A673 (cell line): ENCODE data around the gene UNK.

ENCODE experiments used
- EZH2 ChIP-seq: fragments of 200-600 bp; sonication (generic); IDR thresholded peaks from 2 replicates; pipeline ENCODE4 v1.6.1; 2017; ENCODE audit warnings: borderline replicate concordance, low read depth, mild to moderate bottlenecking, mixed read lengths, antibody characterized with exemption, low read length; ENCODE audit not compliant: poor library complexity, severe bottlenecking
- TF ChIP-seq, protein P1 (sequence below): fragments of 300-800, 200-600 bp; sonication (generic); conservative IDR thresholded peaks from 2 replicates; pipeline ENCODE4 v1.5.1; 2017; ENCODE audit warnings: low read depth, mild to moderate bottlenecking, antibody characterized with exemption, low read length, moderate library complexity, mixed read lengths

DNA sequence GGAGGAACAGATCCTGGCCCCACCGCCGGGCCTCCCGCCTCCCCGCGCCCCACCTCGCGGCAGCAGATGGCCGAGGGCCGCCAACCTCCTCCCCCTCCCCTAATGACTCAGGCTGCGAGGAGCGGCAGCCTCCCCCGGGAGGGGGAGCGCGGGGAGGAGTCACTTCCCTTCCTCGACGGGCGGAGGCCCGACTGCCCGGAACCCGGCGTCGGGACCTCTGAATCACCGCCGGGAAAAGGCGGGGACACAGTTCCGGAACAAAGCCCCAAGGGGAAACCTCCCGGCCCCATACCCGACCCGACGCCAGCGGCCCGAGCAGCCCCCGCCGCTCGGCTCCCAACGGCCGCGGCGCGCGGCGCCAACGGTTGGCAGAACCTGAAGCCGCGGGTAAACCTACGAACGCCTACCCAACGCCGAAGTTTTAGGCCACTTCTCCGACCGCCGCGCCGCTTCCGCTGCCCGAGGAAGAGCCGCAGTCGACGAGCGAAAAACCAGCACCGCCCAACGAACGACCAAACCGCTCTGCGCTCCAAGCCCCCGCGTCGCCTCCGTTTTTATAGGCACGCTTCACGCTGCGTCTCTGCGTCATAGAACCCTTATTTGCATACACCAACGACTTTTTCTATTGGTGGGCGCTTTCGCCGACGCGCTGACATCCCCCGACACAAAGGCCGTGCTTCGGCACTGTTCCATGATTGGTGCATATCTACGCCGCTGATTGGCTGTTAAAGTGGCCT, 5.2 kb upstream of the UNK start:
- TF ChIP-seq, protein P1, sequence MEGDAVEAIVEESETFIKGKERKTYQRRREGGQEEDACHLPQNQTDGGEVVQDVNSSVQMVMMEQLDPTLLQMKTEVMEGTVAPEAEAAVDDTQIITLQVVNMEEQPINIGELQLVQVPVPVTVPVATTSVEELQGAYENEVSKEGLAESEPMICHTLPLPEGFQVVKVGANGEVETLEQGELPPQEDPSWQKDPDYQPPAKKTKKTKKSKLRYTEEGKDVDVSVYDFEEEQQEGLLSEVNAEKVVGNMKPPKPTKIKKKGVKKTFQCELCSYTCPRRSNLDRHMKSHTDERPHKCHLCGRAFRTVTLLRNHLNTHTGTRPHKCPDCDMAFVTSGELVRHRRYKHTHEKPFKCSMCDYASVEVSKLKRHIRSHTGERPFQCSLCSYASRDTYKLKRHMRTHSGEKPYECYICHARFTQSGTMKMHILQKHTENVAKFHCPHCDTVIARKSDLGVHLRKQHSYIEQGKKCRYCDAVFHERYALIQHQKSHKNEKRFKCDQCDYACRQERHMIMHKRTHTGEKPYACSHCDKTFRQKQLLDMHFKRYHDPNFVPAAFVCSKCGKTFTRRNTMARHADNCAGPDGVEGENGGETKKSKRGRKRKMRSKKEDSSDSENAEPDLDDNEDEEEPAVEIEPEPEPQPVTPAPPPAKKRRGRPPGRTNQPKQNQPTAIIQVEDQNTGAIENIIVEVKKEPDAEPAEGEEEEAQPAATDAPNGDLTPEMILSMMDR: 0 out of 2 replicates have a peak, but pooled peaks have one; percentile 0
- TF ChIP-seq EZH2: no peak
